HuH-7 (cell line): ENCODE results near the gene ZNF598.

Experiments used
- DNase-seq: peaks from one replicate; pipeline ENCODE4 v3.0.0; 2011; ENCODE audit warnings: low spot score

Gene ZNF598

DNA sequence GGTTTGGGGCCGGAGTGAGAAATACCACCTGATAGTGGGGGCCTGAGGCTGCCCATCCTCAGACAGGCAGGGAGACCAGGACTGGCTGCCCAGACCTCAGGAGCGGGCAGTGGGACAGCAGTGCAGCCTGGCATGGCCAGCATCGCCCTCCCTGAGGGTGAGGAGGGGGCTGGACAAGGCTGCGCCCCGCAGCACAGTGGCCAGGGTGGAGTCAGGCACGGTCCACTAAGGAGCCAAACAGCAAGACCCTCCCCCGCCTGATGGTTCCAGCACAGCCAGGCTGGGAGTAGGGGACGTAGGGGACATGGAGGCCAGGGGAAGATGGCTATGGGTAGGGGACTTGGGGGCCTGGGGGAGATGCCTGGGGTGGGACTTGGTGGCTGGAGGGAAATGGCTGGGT, 3.3 kb downstream of the ZNF598 start:
- no peak for DNase-seq

DNA sequence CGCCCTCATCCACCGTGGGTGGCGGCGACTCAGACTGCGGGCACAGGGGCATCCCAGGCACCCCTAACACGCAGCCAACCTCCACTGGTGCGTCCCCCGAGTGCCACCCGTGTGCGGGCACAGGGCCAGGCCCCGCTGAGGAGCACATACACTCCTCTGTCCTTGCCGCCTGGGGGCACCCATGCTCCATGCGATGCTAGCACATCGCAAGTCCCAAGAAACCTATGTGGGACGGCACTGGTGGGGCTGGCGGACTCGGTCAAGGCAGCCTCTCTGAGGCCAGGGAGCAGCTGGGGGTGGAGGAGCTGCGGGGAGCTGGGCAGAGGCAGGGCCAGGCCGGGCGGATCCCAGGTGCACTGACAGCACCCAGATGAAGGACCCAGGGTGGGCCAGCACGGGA, 4.0 kb downstream of the ZNF598 start:
- DNase-seq: no peak

DNA sequence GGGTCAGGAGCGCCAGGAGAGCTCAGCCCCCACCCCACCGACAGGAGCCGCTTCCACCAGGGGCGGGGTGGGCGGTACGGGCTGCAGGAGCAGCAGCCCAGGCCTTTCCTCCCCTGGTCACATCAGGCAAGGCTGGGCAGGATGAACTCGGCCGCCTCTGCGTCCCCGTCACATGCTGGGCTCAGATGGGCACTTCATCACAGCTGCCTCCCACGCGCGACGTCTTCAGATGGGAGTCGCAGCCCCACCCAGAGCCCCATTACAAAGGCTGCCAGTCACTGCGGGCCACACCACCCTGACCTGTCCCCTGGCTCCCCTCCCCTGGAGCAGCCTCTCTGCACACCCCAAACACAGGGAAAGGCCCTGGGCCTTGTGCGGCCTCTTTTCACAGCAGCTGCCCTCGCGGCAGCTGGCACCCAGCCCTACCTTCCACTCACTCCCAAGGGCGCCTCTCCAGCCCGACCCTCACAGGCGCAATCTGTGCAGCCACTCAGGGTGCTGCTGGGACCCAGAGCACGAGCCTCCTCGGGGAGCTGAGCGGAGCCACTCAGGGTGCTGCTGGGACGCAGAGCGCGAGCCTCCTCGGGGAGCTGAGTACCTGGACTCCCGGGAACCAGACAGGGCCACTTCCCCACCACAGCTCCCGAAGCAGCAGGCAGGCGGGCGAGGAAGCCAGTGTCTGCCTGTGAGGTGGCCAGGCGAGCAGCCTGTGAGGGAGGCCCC, 4.7 kb downstream of the ZNF598 start:
- DNase-seq: no peak

DNA sequence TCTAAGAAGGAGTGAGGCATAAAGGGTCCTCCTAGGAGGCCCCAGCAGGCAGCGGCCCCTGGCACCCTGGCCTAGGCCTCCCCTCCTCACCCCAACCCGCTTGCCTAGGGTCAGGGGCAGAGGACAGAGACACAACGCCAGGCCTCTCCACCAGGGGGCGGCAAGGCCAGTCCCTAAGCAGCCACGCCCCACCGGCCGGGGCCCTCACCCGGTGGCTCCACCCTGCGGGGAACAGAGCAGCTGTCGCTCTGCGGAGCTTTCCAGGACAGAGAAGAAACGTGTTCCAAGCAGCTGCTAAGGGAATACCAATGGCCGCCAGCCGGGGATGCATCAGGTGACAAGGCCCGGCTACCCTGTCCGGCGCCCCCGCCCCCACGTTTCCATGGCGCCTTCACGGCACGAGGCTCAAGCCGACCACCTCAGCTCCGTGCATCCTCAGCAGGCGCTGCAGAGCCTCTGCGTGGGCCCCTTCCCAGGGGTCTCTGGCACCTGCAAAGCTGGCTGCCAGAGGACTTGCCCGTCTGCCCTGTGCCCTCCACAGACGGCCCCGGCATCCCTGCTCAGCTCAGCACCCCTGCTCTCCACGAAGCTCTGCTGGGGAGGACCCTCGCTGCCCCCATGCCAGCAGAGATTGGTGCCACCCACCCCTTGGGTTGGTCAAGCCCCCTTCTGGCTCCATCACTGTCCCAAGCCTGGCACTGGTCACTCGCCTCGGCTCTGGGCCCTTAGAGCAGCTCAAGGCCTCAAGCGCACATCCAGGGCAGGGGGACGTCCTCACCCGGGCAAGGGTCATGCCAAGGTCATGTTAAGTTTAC, 5.6 kb downstream of the ZNF598 start:
- peak; percentile 97 for DNase-seq

GRCh38 chr16:2003231-2003826, 6.3 kb downstream of the ZNF598 start:
- DNase-seq: no peak

GRCh38 chr16:2002406-2003230, 7.0 kb downstream of the ZNF598 start:
- no peak for DNase-seq

- no peak for DNase-seq
Observed at GRCh38 chr16:2001456-2002355, 7.9 kb downstream of the ZNF598 start.

GRCh38 chr16:2001035-2001434, 8.6 kb downstream of the ZNF598 start:
- DNase-seq: no peak

DNA sequence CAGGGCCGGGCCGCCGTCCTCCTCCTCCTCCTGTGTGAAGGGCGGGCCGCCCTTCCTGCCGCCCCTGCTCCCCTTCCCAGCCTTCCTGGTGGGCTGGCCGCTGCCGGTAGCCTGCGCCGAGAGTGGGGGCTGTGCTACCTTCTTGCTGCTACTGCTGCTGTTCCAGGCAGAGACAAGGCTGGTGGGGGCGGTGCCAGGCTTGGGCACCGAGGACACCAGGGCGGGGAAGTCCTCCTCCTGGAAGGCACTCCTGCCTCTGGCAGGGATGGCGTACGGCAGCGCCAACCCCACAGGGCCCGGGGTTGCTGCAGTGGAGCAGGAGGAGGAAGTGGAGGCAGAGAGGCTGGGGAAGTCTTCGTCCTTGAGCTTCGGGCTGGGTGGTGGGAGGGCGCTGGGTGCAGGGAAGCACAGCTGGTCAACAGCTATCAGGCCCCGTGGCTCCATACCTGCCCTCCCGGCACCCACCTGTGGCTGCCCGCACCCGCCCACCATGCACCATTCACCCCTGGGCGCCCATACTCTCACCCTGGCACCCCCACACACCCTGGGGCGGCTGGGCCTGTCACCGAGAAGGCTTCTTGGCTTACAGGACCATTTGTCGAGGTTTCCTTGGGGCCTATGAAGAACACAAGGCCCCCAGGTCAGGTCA, 9.6 kb downstream of the ZNF598 start:
- no peak for DNase-seq

GRCh38 chr16:1998852-1999801, 10.5 kb downstream of the ZNF598 start:
- no peak for DNase-seq

- no peak for DNase-seq
Observed at GRCh38 chr16:1998360-1998835, 11.2 kb downstream of the ZNF598 start.

GRCh38 chr16:1997494-1998359, 11.9 kb downstream of the ZNF598 start:
- DNase-seq: no peak

GRCh38 chr16:1993731-1994131, 15.9 kb downstream of the ZNF598 start:
- DNase-seq: peak; percentile 61

DNA sequence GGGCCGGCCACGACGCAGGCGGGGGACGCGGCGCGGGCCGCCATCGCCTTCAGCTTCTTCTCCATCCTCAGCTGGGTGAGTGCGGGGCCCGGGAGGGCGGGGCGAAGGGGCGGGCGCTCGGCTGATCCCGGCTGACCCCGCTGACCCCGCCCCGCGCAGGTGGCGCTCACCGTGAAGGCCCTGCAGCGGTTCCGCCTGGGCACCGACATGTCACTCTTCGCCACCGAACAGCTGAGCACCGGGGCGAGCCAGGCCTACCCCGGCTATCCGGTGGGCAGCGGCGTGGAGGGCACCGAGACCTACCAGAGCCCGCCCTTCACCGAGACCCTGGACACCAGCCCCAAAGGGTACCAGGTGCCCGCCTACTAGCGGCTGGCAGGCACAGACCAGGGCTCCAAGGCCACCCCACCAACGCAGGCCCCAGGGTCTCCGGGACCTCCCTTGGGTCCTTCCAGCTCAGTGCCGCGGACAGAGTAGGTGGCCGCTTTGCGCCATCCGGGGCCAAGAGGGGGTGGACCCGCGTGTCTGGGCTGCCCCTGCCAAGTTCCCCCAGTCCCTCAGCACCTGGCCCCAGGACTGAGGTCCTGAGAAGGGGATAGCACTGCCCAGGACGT, 16.8 kb downstream of the ZNF598 start:
- no peak for DNase-seq

GRCh38 chr16:1991948-1992703, 17.5 kb downstream of the ZNF598 start:
- peak; percentile 90 for DNase-seq

DNA sequence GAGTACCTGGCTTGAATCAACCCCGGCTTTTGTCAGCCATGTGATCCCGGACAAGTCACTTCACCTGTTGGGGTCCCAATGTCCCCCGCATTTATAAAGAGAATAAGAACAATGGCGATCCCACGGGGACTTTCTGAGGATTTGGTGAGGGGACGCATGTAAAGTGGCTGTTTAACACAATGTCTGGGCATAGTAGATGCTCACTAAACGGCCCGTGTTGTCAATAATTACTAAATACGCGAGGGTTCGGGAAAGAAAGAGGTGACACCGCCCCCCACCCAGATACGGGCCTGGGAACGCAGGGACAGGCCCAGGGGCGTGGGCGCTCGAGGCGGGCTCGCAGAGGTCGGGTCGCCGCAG, 18.1 kb downstream of the ZNF598 start:
- no peak for DNase-seq

GRCh38 chr16:1991135-1991551, 18.5 kb downstream of the ZNF598 start:
- no peak for DNase-seq
